HepG2 (cell line): ENCODE measurements around the gene CARMIL3. TPM values are rescaled to one million over a fixed set of nuclear protein-coding genes. Genes with fewer than 3 reads are reported as not detected.

Experiments used
- DBP ChIP-seq: sonication (generic); formaldehyde crosslinking; IDR thresholded peaks from 2 replicates; pipeline ENCODE4 v1.4.0; 2020; ENCODE audit warnings: missing genetic modification reagents; ENCODE audit errors: not compliant biosample characterization
- MAF1 ChIP-seq: sonication (generic); formaldehyde crosslinking; IDR thresholded peaks from 2 replicates; pipeline ENCODE4 v1.5.0; 2020; ENCODE audit warnings: missing genetic modification reagents, borderline replicate concordance
- MAFK ChIP-seq, 2 experiments: IDR thresholded peaks in 1 of 2; conservative IDR thresholded peaks in 1 of 2; 2 replicates each; pipeline ENCODE4 v1.6.1; 2011; ENCODE audit warnings: improper control_type of control experiment in 2 of 2, low read length in 2 of 2
- PRPF4 ChIP-seq: fragments of 200-400 bp; formaldehyde crosslinking; IDR thresholded peaks from 2 replicates; pipeline ENCODE4 v1.6.1; 2016; ENCODE audit warnings: low read length, low read depth; ENCODE audit not compliant: poor library complexity, severe bottlenecking
- RELA ChIP-seq: sonication (generic); formaldehyde crosslinking; IDR thresholded peaks from 2 replicates; pipeline ENCODE4 v1.4.0; 2020; ENCODE audit warnings: missing genetic modification reagents
- TBP ChIP-seq: sonication (generic); formaldehyde crosslinking; IDR thresholded peaks from 2 replicates; pipeline ENCODE4 v1.5.0; 2020; ENCODE audit warnings: missing genetic modification reagents
- ZNF318 ChIP-seq: sonication (generic); formaldehyde crosslinking; IDR thresholded peaks from 2 replicates; pipeline ENCODE4 v1.4.0; 2020; ENCODE audit warnings: mild to moderate bottlenecking, missing genetic modification reagents
- ZNF337 ChIP-seq: sonication (generic); formaldehyde crosslinking; IDR thresholded peaks from 2 replicates; pipeline ENCODE4 v1.5.1; 2020; ENCODE audit warnings: missing genetic modification reagents, low read depth, mild to moderate bottlenecking, borderline replicate concordance
- ZNF556 ChIP-seq: sonication (generic); formaldehyde crosslinking; IDR thresholded peaks from 2 replicates; pipeline ENCODE4 v1.4.0; 2020; ENCODE audit warnings: mild to moderate bottlenecking, missing genetic modification reagents, borderline replicate concordance
- ZNF652 ChIP-seq: IDR thresholded peaks from 2 replicates; pipeline ENCODE4 v1.6.1; 2016; ENCODE audit warnings: low read depth, borderline replicate concordance
- ZNF746 ChIP-seq: sonication (generic); formaldehyde crosslinking; IDR thresholded peaks from 2 replicates; pipeline ENCODE4 v1.8.0; 2022; ENCODE audit warnings: mild to moderate bottlenecking, missing genetic modification reagents
- polyA plus RNA-seq, 8 experiments: library from polyadenylated mRNA; depleted of rRNA in 3 of 8; stranded (reverse) in 7 of 8; unstranded in 1 of 8; fragments of >200 nt; fragmentation: Illumina TruSeq in 4 of 8; extraction: Trizol in 4 of 8; gene quantifications; 2 replicates each; pipeline versions ENCODE4 v1.2.1 to v1.2.3, GENCODE V29; 2011 to 2016; ENCODE audit warnings: low read depth in 4 of 8, missing spikeins in 1 of 8, mixed read lengths in 1 of 8; ENCODE audit not compliant: insufficient read depth in 1 of 8
- total RNA-seq, 5 experiments: library from RNA; depleted of rRNA; stranded (reverse); fragments of >200 nt; fragmentation: Illumina TruSeq; extraction: Trizol; gene quantifications; 2 replicates each; pipeline ENCODE4 v1.2.3, GENCODE V29; 2016; ENCODE audit warnings: low read depth in 1 of 5
- TF ChIP-seq, protein P1 (sequence below), 2 experiments: sonication (generic) in 1 of 2; formaldehyde crosslinking in 1 of 2; IDR thresholded peaks; 2 replicates each; pipeline versions ENCODE4 v1.4.0 to v1.6.1; 2018 to 2020; ENCODE audit warnings: missing genetic modification reagents in 2 of 2, borderline replicate concordance in 1 of 2, low read depth in 1 of 2, mild to moderate bottlenecking in 1 of 2, missing biosample characterization in 1 of 2
- TF ChIP-seq, protein P2 (sequence below): sonication (generic); formaldehyde crosslinking; IDR thresholded peaks from 2 replicates; pipeline ENCODE4 v1.9.0; 2021; ENCODE audit warnings: missing genetic modification reagents, borderline replicate concordance

The CARMIL3 gene
- total and polyA plus RNA-seq, 2 of the 13 experiments (the other 11 are each of a cell fraction or from before 2014, with no cell fraction given), result 0.27 to 0.55 TPM

- TF ChIP-seq, protein P1, sequence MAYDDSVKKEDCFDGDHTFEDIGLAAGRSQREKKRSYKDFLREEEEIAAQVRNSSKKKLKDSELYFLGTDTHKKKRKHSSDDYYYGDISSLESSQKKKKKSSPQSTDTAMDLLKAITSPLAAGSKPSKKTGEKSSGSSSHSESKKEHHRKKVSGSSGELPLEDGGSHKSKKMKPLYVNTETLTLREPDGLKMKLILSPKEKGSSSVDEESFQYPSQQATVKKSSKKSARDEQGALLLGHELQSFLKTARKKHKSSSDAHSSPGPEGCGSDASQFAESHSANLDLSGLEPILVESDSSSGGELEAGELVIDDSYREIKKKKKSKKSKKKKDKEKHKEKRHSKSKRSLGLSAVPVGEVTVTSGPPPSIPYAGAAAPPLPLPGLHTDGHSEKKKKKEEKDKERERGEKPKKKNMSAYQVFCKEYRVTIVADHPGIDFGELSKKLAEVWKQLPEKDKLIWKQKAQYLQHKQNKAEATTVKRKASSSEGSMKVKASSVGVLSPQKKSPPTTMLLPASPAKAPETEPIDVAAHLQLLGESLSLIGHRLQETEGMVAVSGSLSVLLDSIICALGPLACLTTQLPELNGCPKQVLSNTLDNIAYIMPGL (CRISPR knock-in tag; IDR thresholded peaks at IDR 0.05; ENCODE audit: borderline replicate concordance in 1 of 2, low read depth in 1 of 2), result peak in 1 of 2 experiments; percentile 80; a peak in 3 of 4 replicates
- TF ChIP-seq ZNF337 (CRISPR knock-in tag), result peak; percentile 96; the same call in 1 of the 2 replicates
- no peak for TF ChIP-seq DBP (CRISPR knock-in tag)
- peak; percentile 10 to 29; a peak in 2 of 4 replicates for TF ChIP-seq MAFK (conservative IDR thresholded peaks at IDR 0.05 in 1 of 2, IDR thresholded peaks at IDR 0.05 in 1 of 2; ENCODE audit: low read length in 2 of 2)
- TF ChIP-seq ZNF556 (CRISPR knock-in tag), result peak; percentile 41; the same call in 1 of the 2 replicates
- TF ChIP-seq, protein P2, sequence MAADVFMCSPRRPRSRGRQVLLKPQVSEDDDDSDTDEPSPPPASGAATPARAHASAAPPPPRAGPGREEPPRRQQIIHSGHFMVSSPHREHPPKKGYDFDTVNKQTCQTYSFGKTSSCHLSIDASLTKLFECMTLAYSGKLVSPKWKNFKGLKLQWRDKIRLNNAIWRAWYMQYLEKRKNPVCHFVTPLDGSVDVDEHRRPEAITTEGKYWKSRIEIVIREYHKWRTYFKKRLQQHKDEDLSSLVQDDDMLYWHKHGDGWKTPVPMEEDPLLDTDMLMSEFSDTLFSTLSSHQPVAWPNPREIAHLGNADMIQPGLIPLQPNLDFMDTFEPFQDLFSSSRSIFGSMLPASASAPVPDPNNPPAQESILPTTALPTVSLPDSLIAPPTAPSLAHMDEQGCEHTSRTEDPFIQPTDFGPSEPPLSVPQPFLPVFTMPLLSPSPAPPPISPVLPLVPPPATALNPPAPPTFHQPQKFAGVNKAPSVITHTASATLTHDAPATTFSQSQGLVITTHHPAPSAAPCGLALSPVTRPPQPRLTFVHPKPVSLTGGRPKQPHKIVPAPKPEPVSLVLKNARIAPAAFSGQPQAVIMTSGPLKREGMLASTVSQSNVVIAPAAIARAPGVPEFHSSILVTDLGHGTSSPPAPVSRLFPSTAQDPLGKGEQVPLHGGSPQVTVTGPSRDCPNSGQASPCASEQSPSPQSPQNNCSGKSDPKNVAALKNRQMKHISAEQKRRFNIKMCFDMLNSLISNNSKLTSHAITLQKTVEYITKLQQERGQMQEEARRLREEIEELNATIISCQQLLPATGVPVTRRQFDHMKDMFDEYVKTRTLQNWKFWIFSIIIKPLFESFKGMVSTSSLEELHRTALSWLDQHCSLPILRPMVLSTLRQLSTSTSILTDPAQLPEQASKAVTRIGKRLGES (CRISPR knock-in tag), result no peak
- TF ChIP-seq MAF1 (CRISPR knock-in tag), result peak; percentile 96
- no peak for TF ChIP-seq ZNF746 (CRISPR knock-in tag)
- no peak for TF ChIP-seq TBP
- TF ChIP-seq PRPF4, result no peak
- TF ChIP-seq RELA, result peak; percentile 96
- peak; percentile 91; the same call in 1 of the 2 replicates for TF ChIP-seq ZNF318 (CRISPR knock-in tag)
- peak; percentile 37; the same call in 1 of the 2 replicates for TF ChIP-seq ZNF652
Measured at GRCh38 chr14:24114532-24115421, 63.0 kb downstream of the CARMIL3 start, which contains the start of the genes DCAF11 and NRL (continued).
